H9 (cell line): ENCODE measurements around the gene SLC26A9. TPM values are rescaled to one million over a fixed set of nuclear protein-coding genes. Genes with fewer than 3 reads are reported as not detected.

Experiments used
- DNase-seq: peaks from one replicate; pipeline ENCODE4 v3.0.0-alpha.2; 2017
- H2AFZ ChIP-seq: one replicate; pipeline ENCODE4 v1.6.1; 2013; ENCODE audit warnings: mild to moderate bottlenecking, low read length, control low read depth, moderate library complexity
- H2AK5ac ChIP-seq: 2 replicates; pipeline ENCODE4 v1.6.1; 2013; ENCODE audit warnings: low read length, control low read depth, mixed read lengths; ENCODE audit not compliant: insufficient read length
- H2BK120ac ChIP-seq: one replicate; pipeline ENCODE4 v1.6.1; 2013; ENCODE audit warnings: low read depth, mild to moderate bottlenecking, low read length, control low read depth, inconsistent platforms; ENCODE audit not compliant: poor library complexity, severe bottlenecking
- H2BK12ac ChIP-seq: 2 replicates; pipeline ENCODE4 v1.6.1; 2013; ENCODE audit warnings: low read length, control low read depth, mixed read lengths, low read depth; ENCODE audit not compliant: insufficient read length
- H2BK15ac ChIP-seq: 2 replicates; pipeline ENCODE4 v1.6.1; 2013; ENCODE audit warnings: low read depth, low read length, control low read depth
- H2BK20ac ChIP-seq: one replicate; pipeline ENCODE4 v1.6.1; 2013; ENCODE audit warnings: low read depth, mild to moderate bottlenecking, low read length, control low read depth, inconsistent platforms; ENCODE audit not compliant: poor library complexity, severe bottlenecking
- H2BK5ac ChIP-seq: 2 replicates; pipeline ENCODE4 v1.6.1; 2013; ENCODE audit warnings: low read length, control low read depth, mixed read lengths; ENCODE audit not compliant: insufficient read length
- H3K14ac ChIP-seq: 2 replicates; pipeline ENCODE4 v1.6.1; 2013; ENCODE audit warnings: low read length, control low read depth; ENCODE audit not compliant: insufficient read depth
- H3K18ac ChIP-seq: 2 replicates; pipeline ENCODE4 v1.6.1; 2013; ENCODE audit warnings: low read depth, mild to moderate bottlenecking, mixed read lengths, low read length, control low read depth; ENCODE audit not compliant: insufficient read length
- H3K23ac ChIP-seq: 2 replicates; pipeline ENCODE4 v1.6.1; 2013; ENCODE audit warnings: low read length, control low read depth, mixed read lengths, low read depth; ENCODE audit not compliant: insufficient read length
- H3K23me2 ChIP-seq: 2 replicates; pipeline ENCODE4 v1.6.1; 2013; ENCODE audit warnings: low read depth, mild to moderate bottlenecking, mixed read lengths, low read length, control low read depth; ENCODE audit not compliant: insufficient read length, poor library complexity, severe bottlenecking
- H3K27ac ChIP-seq: 2 replicates; pipeline ENCODE4 v1.5.1; 2013; ENCODE audit warnings: low read length, control low read depth, mixed read lengths, low read depth; ENCODE audit not compliant: insufficient read length
- H3K27me3 ChIP-seq: 2 replicates; pipeline ENCODE4 v1.6.1; 2013; ENCODE audit warnings: low read length, control low read depth, inconsistent platforms; ENCODE audit not compliant: insufficient read depth
- H3K4ac ChIP-seq: 2 replicates; pipeline ENCODE4 v1.6.1; 2013; ENCODE audit warnings: low read depth, mild to moderate bottlenecking, control low read depth, inconsistent platforms, low read length, moderate library complexity
- H3K4me1 ChIP-seq: 2 replicates; pipeline ENCODE4 v1.6.1; 2013; ENCODE audit warnings: low read length, control low read depth, inconsistent platforms; ENCODE audit not compliant: insufficient read depth
- H3K4me2 ChIP-seq: 2 replicates; pipeline ENCODE4 v1.6.1; 2013; ENCODE audit warnings: low read length, control low read depth, mixed read lengths; ENCODE audit not compliant: insufficient read length, insufficient read depth
- H3K56ac ChIP-seq: 2 replicates; pipeline ENCODE4 v1.6.1; 2013; ENCODE audit warnings: low read depth, mild to moderate bottlenecking, mixed read lengths, low read length, control low read depth; ENCODE audit not compliant: insufficient read length
- H3K79me1 ChIP-seq: 2 replicates; pipeline ENCODE4 v1.6.1; 2013; ENCODE audit warnings: low read depth, mild to moderate bottlenecking, moderate library complexity, low read length, control low read depth, inconsistent platforms; ENCODE audit not compliant: insufficient read depth, poor library complexity, severe bottlenecking
- H3K79me2 ChIP-seq: 2 replicates; pipeline ENCODE4 v1.6.1; 2013; ENCODE audit warnings: low read length, control low read depth, inconsistent platforms; ENCODE audit not compliant: insufficient read depth
- H3K9ac ChIP-seq: 2 replicates; pipeline ENCODE4 v1.6.1; 2013; ENCODE audit warnings: low read length, control low read depth, mixed read lengths; ENCODE audit not compliant: insufficient read length; ENCODE audit errors: extremely low read depth
- H3K9me3 ChIP-seq: one replicate; pipeline ENCODE4 v1.6.1; 2013; ENCODE audit warnings: low read depth, low read length, inconsistent platforms; ENCODE audit not compliant: control insufficient read depth
- H3T11ph ChIP-seq: one replicate; pipeline ENCODE4 v1.6.1; 2013; ENCODE audit warnings: mild to moderate bottlenecking, low read length, control low read depth, inconsistent platforms
- H4K20me1 ChIP-seq: one replicate; pipeline ENCODE4 v1.6.1; 2013; ENCODE audit not compliant: control insufficient read depth, insufficient read length, insufficient read depth
- H4K5ac ChIP-seq: 2 replicates; pipeline ENCODE4 v1.6.1; 2013; ENCODE audit warnings: low read depth, mild to moderate bottlenecking, mixed read lengths, low read length, control low read depth; ENCODE audit not compliant: insufficient read length
- H4K8ac ChIP-seq: replicated peaks from 2 replicates; pipeline ENCODE4 v1.6.1; 2013; ENCODE audit warnings: low read length, control low read depth, mixed read lengths, low read depth; ENCODE audit not compliant: insufficient read length
- H4K91ac ChIP-seq: 2 replicates; pipeline ENCODE4 v1.6.1; 2013; ENCODE audit warnings: low read depth, mild to moderate bottlenecking, moderate library complexity, mixed read lengths, low read length, control low read depth; ENCODE audit not compliant: insufficient read length
- H3K27ac Mint-ChIP-seq, 3 experiments: 2 replicates in 2 of 3; 3 replicates in 1 of 3; pipeline ENCODE4 v1.8.0; 2020 to 2021; ENCODE audit warnings: mixed read lengths in 3 of 3, mild to moderate bottlenecking in 1 of 3, moderate library complexity in 1 of 3
- H3K27me3 Mint-ChIP-seq: 2 replicates; pipeline ENCODE4 v1.8.0; 2021; ENCODE audit warnings: low read depth, mild to moderate bottlenecking, moderate library complexity, mixed read lengths
- H3K36me3 Mint-ChIP-seq, 3 experiments: 2 replicates in 2 of 3; 3 replicates in 1 of 3; pipeline ENCODE4 v1.8.0; 2020 to 2021; ENCODE audit warnings: low read depth in 3 of 3, mixed read lengths in 3 of 3; ENCODE audit not compliant: insufficient read depth in 1 of 3
- H3K4me1 Mint-ChIP-seq, 2 experiments: 2 replicates each; pipeline ENCODE4 v1.8.0; 2020; ENCODE audit warnings: mixed read lengths in 2 of 2
- H3K4me3 Mint-ChIP-seq, 2 experiments: 2 replicates in 1 of 2; 3 replicates in 1 of 2; pipeline ENCODE4 v1.8.0; 2020 to 2021; ENCODE audit warnings: mild to moderate bottlenecking in 2 of 2, mixed read lengths in 2 of 2, moderate library complexity in 1 of 2
- H3K9me3 Mint-ChIP-seq, 2 experiments: 2 replicates in 1 of 2; 3 replicates in 1 of 2; pipeline ENCODE4 v1.8.0; 2020; ENCODE audit warnings: mild to moderate bottlenecking in 2 of 2, mixed read lengths in 2 of 2, moderate library complexity in 1 of 2
- WGBS: extraction: QIAGEN DNeasy Blood & Tissue Kit; methylation state at CpG from one replicate; pipeline ENCODE4 v1.1.7; 2013; ENCODE audit warnings: missing lambda C conversion rate, low lambda C conversion rate, mixed read lengths; ENCODE audit not compliant: insufficient read length; ENCODE audit errors: extremely low coverage; 5-methylcytosine and 5-hydroxymethylcytosine counted together
- total RNA-seq: library from RNA; stranded (reverse); gene quantifications from 2 replicates; pipeline ENCODE4 v1.2.1, GENCODE V29; 2021
- TF ChIP-seq, protein P1 (sequence below): fragments of 200-600 bp; sonication (generic); conservative IDR thresholded peaks from 3 replicates; pipeline ENCODE4 v1.8.0; 2021; ENCODE audit warnings: antibody characterized with exemption, mild to moderate bottlenecking

Gene SLC26A9
- total RNA-seq, 1 experiment from 2014 or later = not detected

DNA sequence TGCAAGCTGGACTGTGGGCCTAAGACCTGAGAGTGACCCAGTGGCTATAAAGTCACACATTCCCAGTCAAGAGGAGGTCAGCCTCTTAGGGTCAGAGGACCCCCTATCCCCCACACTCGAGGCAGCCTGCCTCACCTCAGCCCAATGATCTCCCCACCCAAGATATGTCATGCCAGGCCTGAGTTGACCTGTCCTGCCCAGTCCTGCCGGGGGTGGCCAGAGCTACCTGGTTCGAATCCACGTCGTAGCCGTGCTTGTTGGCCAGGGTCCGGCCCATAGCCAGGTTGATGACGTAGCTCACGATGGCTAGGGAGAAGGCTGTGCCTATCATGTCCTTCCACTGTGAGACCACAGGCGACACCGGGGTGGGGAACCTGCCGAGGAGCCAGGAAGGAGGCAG, 15.6 kb downstream of the SLC26A9 start:
- Histone ChIP-seq H4K5ac (no peak overlapping the region), H3K23me2 (no peaks in the 10 kb centered on the region), H4K8ac (no peak overlapping the region), H3K14ac (no peak overlapping the region), H2BK12ac (no peak overlapping the region), H2AK5ac (no peak overlapping the region), H3K56ac (no peak overlapping the region), H3K9me3 (no peaks in the 10 kb centered on the region), H3K4ac (no peak overlapping the region), H3K4me2 (no peak overlapping the region), H3K27me3 (no peaks in the 10 kb centered on the region), H2AFZ (no peak overlapping the region), H4K20me1 (no peaks in the 10 kb centered on the region), H2BK120ac (no peak overlapping the region), H2BK5ac (no peak overlapping the region), H3T11ph (no peak overlapping the region), H3K79me2 (no peaks in the 10 kb centered on the region), H3K23ac (no peak overlapping the region), H3K79me1 (no peaks in the 10 kb centered on the region), H3K18ac (no peak overlapping the region), H3K9ac (no peak overlapping the region), H3K27ac (no peak overlapping the region), H2BK15ac (no peak overlapping the region), H2BK20ac (no peak overlapping the region), H3K4me1 (no peaks in the 10 kb centered on the region), H4K91ac (no peak overlapping the region)
- TF ChIP-seq, protein P1, sequence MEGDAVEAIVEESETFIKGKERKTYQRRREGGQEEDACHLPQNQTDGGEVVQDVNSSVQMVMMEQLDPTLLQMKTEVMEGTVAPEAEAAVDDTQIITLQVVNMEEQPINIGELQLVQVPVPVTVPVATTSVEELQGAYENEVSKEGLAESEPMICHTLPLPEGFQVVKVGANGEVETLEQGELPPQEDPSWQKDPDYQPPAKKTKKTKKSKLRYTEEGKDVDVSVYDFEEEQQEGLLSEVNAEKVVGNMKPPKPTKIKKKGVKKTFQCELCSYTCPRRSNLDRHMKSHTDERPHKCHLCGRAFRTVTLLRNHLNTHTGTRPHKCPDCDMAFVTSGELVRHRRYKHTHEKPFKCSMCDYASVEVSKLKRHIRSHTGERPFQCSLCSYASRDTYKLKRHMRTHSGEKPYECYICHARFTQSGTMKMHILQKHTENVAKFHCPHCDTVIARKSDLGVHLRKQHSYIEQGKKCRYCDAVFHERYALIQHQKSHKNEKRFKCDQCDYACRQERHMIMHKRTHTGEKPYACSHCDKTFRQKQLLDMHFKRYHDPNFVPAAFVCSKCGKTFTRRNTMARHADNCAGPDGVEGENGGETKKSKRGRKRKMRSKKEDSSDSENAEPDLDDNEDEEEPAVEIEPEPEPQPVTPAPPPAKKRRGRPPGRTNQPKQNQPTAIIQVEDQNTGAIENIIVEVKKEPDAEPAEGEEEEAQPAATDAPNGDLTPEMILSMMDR = no peak
- Mint-ChIP-seq H3K27me3 (no peaks in the 10 kb centered on the region; the same call in 1 of the 2 replicates), H3K4me3 (no peak overlapping the region), H3K4me1 (peaks cover 16 to 19% of the 10 kb centered on the region in 2 experiments), H3K9me3 (no peaks in the 10 kb centered on the region; a peak in 1 of 5 replicates), H3K36me3 (no peaks in the 10 kb centered on the region), H3K27ac (no peak overlapping the region; a peak in 1 of 7 replicates)
- no peak for DNase-seq
- no CpG with 5 or more reads among the region's 12 CpGs for WGBS
